ENCODE results near the gene RASD1. TPM values are rescaled to one million over a fixed set of nuclear protein-coding genes. Genes with fewer than 3 reads are reported as not detected.

The RASD1 gene
- total RNA-seq, 1 experiment from 2014 or later = not detected

- H3K27ac Mint-ChIP-seq (ENCODE audit: unreplicated experiment) = no peak overlapping the region
- H3K4me3 Mint-ChIP-seq (ENCODE audit: low read depth, unreplicated experiment) = no peak overlapping the region
- TF ChIP-seq, protein P1, sequence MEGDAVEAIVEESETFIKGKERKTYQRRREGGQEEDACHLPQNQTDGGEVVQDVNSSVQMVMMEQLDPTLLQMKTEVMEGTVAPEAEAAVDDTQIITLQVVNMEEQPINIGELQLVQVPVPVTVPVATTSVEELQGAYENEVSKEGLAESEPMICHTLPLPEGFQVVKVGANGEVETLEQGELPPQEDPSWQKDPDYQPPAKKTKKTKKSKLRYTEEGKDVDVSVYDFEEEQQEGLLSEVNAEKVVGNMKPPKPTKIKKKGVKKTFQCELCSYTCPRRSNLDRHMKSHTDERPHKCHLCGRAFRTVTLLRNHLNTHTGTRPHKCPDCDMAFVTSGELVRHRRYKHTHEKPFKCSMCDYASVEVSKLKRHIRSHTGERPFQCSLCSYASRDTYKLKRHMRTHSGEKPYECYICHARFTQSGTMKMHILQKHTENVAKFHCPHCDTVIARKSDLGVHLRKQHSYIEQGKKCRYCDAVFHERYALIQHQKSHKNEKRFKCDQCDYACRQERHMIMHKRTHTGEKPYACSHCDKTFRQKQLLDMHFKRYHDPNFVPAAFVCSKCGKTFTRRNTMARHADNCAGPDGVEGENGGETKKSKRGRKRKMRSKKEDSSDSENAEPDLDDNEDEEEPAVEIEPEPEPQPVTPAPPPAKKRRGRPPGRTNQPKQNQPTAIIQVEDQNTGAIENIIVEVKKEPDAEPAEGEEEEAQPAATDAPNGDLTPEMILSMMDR (IDR thresholded peaks at IDR 0.05; ENCODE audit: unreplicated experiment) = no peak
- H3K36me3 Mint-ChIP-seq (ENCODE audit: insufficient read depth, unreplicated experiment) = no peaks in the 10 kb centered on the region
- no TSS peak for BruUV-seq (replicated peaks)
- no peaks in the 10 kb centered on the region for H3K27me3 Mint-ChIP-seq (ENCODE audit: unreplicated experiment)
- no peaks in the 10 kb centered on the region for H3K4me1 Mint-ChIP-seq (ENCODE audit: low read depth, unreplicated experiment)
- no peaks in the 10 kb centered on the region for H3K9me3 Mint-ChIP-seq (ENCODE audit: low read depth, unreplicated experiment)
- CTCF ChIA-PET = interaction anchor here (1.1 to 1.4 kb wide), 2 partner anchors 15 to 43 kb away, joined by 3 to 5 read pairs; no protein-coding TSS in a partner anchor
- no peak for DNase-seq
- intact Hi-C loops (cut with micrococcal nuclease; ENCODE audit: unreplicated experiment) = no loop called here
Measured at GRCh38 chr17:17511293-17511741, 15.1 kb upstream of the RASD1 start.

- Mint-ChIP-seq H3K27ac (ENCODE audit: unreplicated experiment) (no peak overlapping the region), H3K9me3 (ENCODE audit: low read depth, unreplicated experiment) (no peaks in the 10 kb centered on the region), H3K4me1 (ENCODE audit: low read depth, unreplicated experiment) (no peaks in the 10 kb centered on the region), H3K4me3 (ENCODE audit: low read depth, unreplicated experiment) (no peak overlapping the region), H3K27me3 (ENCODE audit: unreplicated experiment) (no peaks in the 10 kb centered on the region), H3K36me3 (ENCODE audit: insufficient read depth, unreplicated experiment) (no peaks in the 10 kb centered on the region)
- CTCF ChIA-PET = interaction anchor here (1.1 kb wide), 1 partner anchor 43 kb away, joined by 3 read pairs; no protein-coding TSS in a partner anchor
- intact Hi-C loops (cut with micrococcal nuclease; ENCODE audit: unreplicated experiment) = no loop called here
- DNase-seq = no peak
- BruUV-seq (replicated peaks) = no TSS peak
- TF ChIP-seq, protein P1 (IDR thresholded peaks at IDR 0.05; ENCODE audit: unreplicated experiment) = no peak
Measured at GRCh38 chr17:17510456-17511292, 14.5 kb upstream of the RASD1 start.

DNA sequence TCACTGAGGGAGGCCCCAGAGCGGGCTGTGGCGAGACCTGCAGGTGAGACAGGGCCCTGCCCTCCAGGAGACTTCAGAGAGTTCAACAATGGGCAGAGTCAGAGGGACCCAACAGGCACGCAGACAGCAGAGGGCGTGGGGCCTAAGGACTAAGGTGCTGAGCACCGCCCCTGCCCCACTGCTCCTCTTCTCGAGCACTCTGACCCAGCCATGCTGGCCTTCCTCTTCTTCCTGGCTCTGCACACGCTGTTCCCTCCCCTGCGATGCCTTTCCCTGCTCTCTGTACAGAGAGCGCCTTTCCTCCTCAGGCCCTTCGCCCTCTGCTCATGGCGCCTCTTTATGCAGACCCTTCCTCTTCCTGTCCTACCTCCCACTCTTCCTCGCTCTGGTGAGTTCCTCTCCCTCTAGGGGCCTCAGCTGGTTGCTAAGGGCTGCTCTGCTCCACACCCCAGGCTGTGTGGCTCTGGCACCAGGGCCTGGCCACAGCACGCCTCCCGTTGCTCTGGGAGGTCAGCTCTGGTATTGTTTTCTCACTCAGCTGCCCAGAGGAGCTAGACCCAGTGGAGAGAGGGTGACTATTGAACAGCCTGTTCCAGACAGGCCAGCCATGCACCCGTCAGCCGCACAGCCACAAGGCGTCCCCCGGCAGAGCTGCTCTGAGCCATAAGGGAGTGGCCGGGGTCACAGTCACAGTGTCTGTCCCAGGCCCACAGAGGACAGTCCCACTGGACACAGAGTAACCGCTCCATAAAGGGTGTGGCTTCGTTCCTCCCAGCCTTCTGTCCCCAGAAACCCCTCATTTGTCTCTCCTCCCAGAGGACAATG is 13.6 kb upstream of the RASD1 start:
- Mint-ChIP-seq H3K4me1 (ENCODE audit: low read depth, unreplicated experiment) (no peaks in the 10 kb centered on the region), H3K4me3 (ENCODE audit: low read depth, unreplicated experiment) (no peak overlapping the region), H3K36me3 (ENCODE audit: insufficient read depth, unreplicated experiment) (no peaks in the 10 kb centered on the region), H3K27me3 (ENCODE audit: unreplicated experiment) (no peaks in the 10 kb centered on the region), H3K27ac (ENCODE audit: unreplicated experiment) (no peak overlapping the region), H3K9me3 (ENCODE audit: low read depth, unreplicated experiment) (no peaks in the 10 kb centered on the region)
- CTCF ChIA-PET = no interaction called here
- TF ChIP-seq, protein P1 (IDR thresholded peaks at IDR 0.05; ENCODE audit: unreplicated experiment) = no peak
- DNase-seq = no peak
- intact Hi-C loops (cut with micrococcal nuclease; ENCODE audit: unreplicated experiment) = no loop called here
- no TSS peak for BruUV-seq (replicated peaks)

GRCh38 chr17:17508646-17509591 is 12.7 kb upstream of the RASD1 start:
- TF ChIP-seq, protein P1 (IDR thresholded peaks at IDR 0.05; ENCODE audit: unreplicated experiment) = no peak
- Mint-ChIP-seq H3K9me3 (ENCODE audit: low read depth, unreplicated experiment) (no peaks in the 10 kb centered on the region), H3K4me1 (ENCODE audit: low read depth, unreplicated experiment) (no peaks in the 10 kb centered on the region), H3K27me3 (ENCODE audit: unreplicated experiment) (no peaks in the 10 kb centered on the region), H3K4me3 (ENCODE audit: low read depth, unreplicated experiment) (no peak overlapping the region), H3K36me3 (ENCODE audit: insufficient read depth, unreplicated experiment) (no peaks in the 10 kb centered on the region), H3K27ac (ENCODE audit: unreplicated experiment) (no peak overlapping the region)
- no TSS peak for BruUV-seq (replicated peaks)
- intact Hi-C loops (cut with micrococcal nuclease; ENCODE audit: unreplicated experiment) = no loop called here
- DNase-seq = no peak
- CTCF ChIA-PET = no interaction called here

Data from Calu3 (cell line).